HepG2 (cell line): ENCODE results near the gene ZPR1. TPM values are rescaled to one million over a fixed set of nuclear protein-coding genes. Genes with fewer than 3 reads are reported as not detected.

Experiments
- AGO2 ChIP-seq: fragments of 200-400 bp; formaldehyde crosslinking; optimal IDR thresholded peaks from 2 replicates; pipeline ENCODE3; 2017; ENCODE audit warnings: mild to moderate bottlenecking, low read depth, low read length, moderate library complexity
- HNRNPK ChIP-seq: fragments of 200-400 bp; formaldehyde crosslinking; IDR thresholded peaks from 2 replicates; pipeline ENCODE4 v1.6.1; 2018; ENCODE audit warnings: low read length, low read depth, moderate library complexity, mild to moderate bottlenecking; ENCODE audit not compliant: poor library complexity, severe bottlenecking
- HNRNPL ChIP-seq: fragments of 200-400 bp; formaldehyde crosslinking; IDR thresholded peaks from 2 replicates; pipeline ENCODE4 v1.6.1; 2017; ENCODE audit warnings: mild to moderate bottlenecking, low read depth, low read length
- IRX3 ChIP-seq: sonication (generic); formaldehyde crosslinking; IDR thresholded peaks from 2 replicates; pipeline ENCODE4 v1.8.1; 2023; ENCODE audit warnings: mild to moderate bottlenecking, low read depth, missing genetic modification reagents, borderline replicate concordance
- MEF2D ChIP-seq: sonication (generic); formaldehyde crosslinking; IDR thresholded peaks from 2 replicates; pipeline ENCODE4 v1.5.1; 2020; ENCODE audit warnings: mild to moderate bottlenecking, missing genetic modification reagents
- SIN3A ChIP-seq: IDR thresholded peaks from 2 replicates; pipeline ENCODE4 v1.6.1; 2011; ENCODE audit warnings: low read depth, mild to moderate bottlenecking, control low read depth, low read length, borderline replicate concordance
- SP1 ChIP-seq, 2 experiments: fragments of 450-650 bp in 1 of 2; sonication (generic) in 1 of 2; formaldehyde crosslinking in 1 of 2; IDR thresholded peaks; 2 replicates each; pipeline versions ENCODE4 v1.4.0 to v1.6.1; 2016 to 2020; ENCODE audit warnings: missing genetic modification reagents in 1 of 2
- STAT5B ChIP-seq: sonication (generic); formaldehyde crosslinking; IDR thresholded peaks from 2 replicates; pipeline ENCODE4 v1.4.0; 2020; ENCODE audit warnings: missing genetic modification reagents
- THAP11 ChIP-seq: IDR thresholded peaks from 2 replicates; pipeline ENCODE4 v1.6.1; 2016; ENCODE audit warnings: missing biosample characterization, missing genetic modification reagents
- YY1 ChIP-seq: IDR thresholded peaks from 2 replicates; pipeline ENCODE4 v1.6.1; 2011; ENCODE audit warnings: low read length, low read depth, moderate library complexity, mild to moderate bottlenecking; ENCODE audit not compliant: insufficient read depth, insufficient replicate concordance
- ZFP36L1 ChIP-seq: sonication (generic); formaldehyde crosslinking; IDR thresholded peaks from 2 replicates; pipeline ENCODE4 v1.8.0; 2022; ENCODE audit warnings: mild to moderate bottlenecking, missing genetic modification reagents, moderate library complexity
- ZNF143 ChIP-seq: sonication (generic); formaldehyde crosslinking; IDR thresholded peaks from 2 replicates; pipeline ENCODE4 v1.4.0; 2020; ENCODE audit warnings: missing genetic modification reagents
- ZNF33B ChIP-seq: sonication (generic); formaldehyde crosslinking; IDR thresholded peaks from 2 replicates; pipeline ENCODE4 v1.5.1; 2020; ENCODE audit warnings: mild to moderate bottlenecking, missing genetic modification reagents
- ZNF383 ChIP-seq: sonication (generic); formaldehyde crosslinking; IDR thresholded peaks from 2 replicates; pipeline ENCODE4 v1.4.0; 2020; ENCODE audit warnings: missing genetic modification reagents, mild to moderate bottlenecking, borderline replicate concordance
- ZNF549 ChIP-seq: sonication (generic); formaldehyde crosslinking; IDR thresholded peaks from 2 replicates; pipeline ENCODE4 v1.5.0; 2020; ENCODE audit warnings: missing genetic modification reagents
- ZNF709 ChIP-seq: sonication (generic); formaldehyde crosslinking; IDR thresholded peaks from 2 replicates; pipeline ENCODE4 v1.5.0; 2020; ENCODE audit warnings: mild to moderate bottlenecking, missing genetic modification reagents
- polyA plus RNA-seq, 8 experiments: library from polyadenylated mRNA; depleted of rRNA in 3 of 8; stranded (reverse) in 7 of 8; unstranded in 1 of 8; fragments of >200 nt; fragmentation: Illumina TruSeq in 4 of 8; extraction: Trizol in 4 of 8; gene quantifications; 2 replicates each; pipeline versions ENCODE4 v1.2.1 to v1.2.3, GENCODE V29; 2011 to 2016; ENCODE audit warnings: low read depth in 4 of 8, missing spikeins in 1 of 8, mixed read lengths in 1 of 8; ENCODE audit not compliant: insufficient read depth in 1 of 8
- total RNA-seq, 5 experiments: library from RNA; depleted of rRNA; stranded (reverse); fragments of >200 nt; fragmentation: Illumina TruSeq; extraction: Trizol; gene quantifications; 2 replicates each; pipeline ENCODE4 v1.2.3, GENCODE V29; 2016; ENCODE audit warnings: low read depth in 1 of 5
- TF ChIP-seq, protein P1 (sequence below): IDR thresholded peaks from 2 replicates; pipeline ENCODE4 v1.6.1; 2018; ENCODE audit warnings: missing genetic modification reagents, mild to moderate bottlenecking, missing compliant biosample characterization
- TF ChIP-seq, protein P2 (sequence below): IDR thresholded peaks from 2 replicates; pipeline ENCODE4 v1.6.1; 2016; ENCODE audit warnings: mild to moderate bottlenecking, missing biosample characterization, missing genetic modification reagents
- TF ChIP-seq, protein P3 (sequence below): sonication (generic); formaldehyde crosslinking; IDR thresholded peaks from 2 replicates; pipeline ENCODE4 v1.8.0; 2022; ENCODE audit warnings: mild to moderate bottlenecking, missing genetic modification reagents, moderate library complexity
- TF ChIP-seq, protein P4 (sequence below): sonication (generic); formaldehyde crosslinking; IDR thresholded peaks from 2 replicates; pipeline ENCODE4 v1.4.0; 2020; ENCODE audit warnings: low read depth, mild to moderate bottlenecking, missing genetic modification reagents
- TF ChIP-seq, protein P5 (sequence below): sonication (generic); formaldehyde crosslinking; IDR thresholded peaks from 2 replicates; pipeline ENCODE4 v1.4.0; 2020; ENCODE audit warnings: missing genetic modification reagents, mild to moderate bottlenecking, borderline replicate concordance
- TF ChIP-seq, protein P6 (sequence below): sonication (generic); formaldehyde crosslinking; IDR thresholded peaks from 2 replicates; pipeline ENCODE4 v1.8.0; 2023; ENCODE audit warnings: mild to moderate bottlenecking, missing genetic modification reagents

ZPR1 gene
- total and polyA plus RNA-seq, 2 of the 13 experiments (the other 11 are each of a cell fraction or from before 2014, with no cell fraction given), result 40.0 to 79.3 TPM

DNA sequence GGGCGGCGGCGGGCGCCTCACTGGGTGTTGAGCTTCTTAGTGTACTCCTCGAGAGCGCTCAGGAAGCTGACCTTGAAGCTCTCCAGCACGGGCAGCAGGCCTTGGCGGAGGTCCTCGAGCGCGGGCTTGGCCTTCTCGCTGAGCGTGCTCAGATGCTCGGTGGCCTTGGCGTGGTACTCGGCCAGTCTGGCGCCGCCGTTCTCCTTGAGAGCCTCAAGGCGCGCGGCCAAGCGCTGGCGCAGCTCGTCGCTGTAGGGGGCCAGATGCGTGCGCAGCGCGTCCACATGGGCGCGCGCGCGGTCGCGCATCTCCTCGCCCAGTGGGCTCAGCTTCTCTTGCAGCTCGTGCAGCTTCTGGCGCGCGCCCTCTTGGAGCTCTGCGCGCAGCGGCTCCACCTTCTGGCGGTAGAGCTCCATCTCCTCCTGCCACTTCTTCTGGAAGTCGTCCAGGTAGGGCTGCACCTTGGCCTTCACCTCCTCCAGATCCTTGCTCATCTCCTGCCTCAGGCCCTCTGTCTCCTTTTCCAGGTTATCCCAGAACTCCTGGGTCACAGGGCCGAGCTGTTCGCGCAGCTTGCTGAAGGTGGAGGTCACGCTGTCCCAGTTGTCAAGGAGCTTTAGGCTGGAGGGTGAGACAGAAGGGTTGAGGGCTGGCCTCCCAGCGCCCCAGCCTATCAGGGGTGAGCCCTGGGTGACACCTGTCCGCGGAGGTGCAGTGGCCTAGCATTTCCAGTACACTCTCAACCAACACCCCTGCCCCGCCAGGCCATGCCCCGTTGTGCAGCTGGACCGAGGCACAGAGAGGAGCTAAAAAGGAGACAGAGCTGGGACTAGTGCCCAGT is 48.2 kb upstream of the ZPR1 start (continued):
- TF ChIP-seq, protein P1, sequence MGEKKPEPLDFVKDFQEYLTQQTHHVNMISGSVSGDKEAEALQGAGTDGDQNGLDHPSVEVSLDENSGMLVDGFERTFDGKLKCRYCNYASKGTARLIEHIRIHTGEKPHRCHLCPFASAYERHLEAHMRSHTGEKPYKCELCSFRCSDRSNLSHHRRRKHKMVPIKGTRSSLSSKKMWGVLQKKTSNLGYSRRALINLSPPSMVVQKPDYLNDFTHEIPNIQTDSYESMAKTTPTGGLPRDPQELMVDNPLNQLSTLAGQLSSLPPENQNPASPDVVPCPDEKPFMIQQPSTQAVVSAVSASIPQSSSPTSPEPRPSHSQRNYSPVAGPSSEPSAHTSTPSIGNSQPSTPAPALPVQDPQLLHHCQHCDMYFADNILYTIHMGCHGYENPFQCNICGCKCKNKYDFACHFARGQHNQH, result no peak
- TF ChIP-seq THAP11 (CRISPR knock-in tag) (0 out of 2 replicates have a peak, but pooled peaks have one; percentile 12), ZNF549 (no peak), ZNF709 (CRISPR knock-in tag) (peak; percentile 34; the same call in 1 of the 2 replicates), YY1 (peak; percentile 25), SIN3A (0 out of 2 replicates have a peak, but pooled peaks have one; percentile 40), AGO2 (peak; percentile 97), HNRNPK (no peak), HNRNPL (peak; percentile 56; the same call in 1 of the 2 replicates), ZFP36L1 (CRISPR knock-in tag) (peak; percentile 54; the same call in 1 of the 2 replicates), ZNF383 (CRISPR knock-in tag) (no peak), ZNF143 (CRISPR knock-in tag) (0 out of 2 replicates have a peak, but pooled peaks have one; percentile 34), STAT5B (no peak), MEF2D (peak; percentile 24; the same call in 1 of the 2 replicates), SP1 (IDR thresholded peaks at IDR 0.05) (no peak), SP1 (CRISPR knock-in tag; IDR thresholded peaks at IDR 0.05) (no peak), ZNF33B (no peak), IRX3 (no peak)
- TF ChIP-seq, protein P2, sequence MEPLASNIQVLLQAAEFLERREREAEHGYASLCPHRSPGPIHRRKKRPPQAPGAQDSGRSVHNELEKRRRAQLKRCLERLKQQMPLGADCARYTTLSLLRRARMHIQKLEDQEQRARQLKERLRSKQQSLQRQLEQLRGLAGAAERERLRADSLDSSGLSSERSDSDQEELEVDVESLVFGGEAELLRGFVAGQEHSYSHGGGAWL, result 0 out of 2 replicates have a peak, but pooled peaks have one; percentile 20
- TF ChIP-seq, protein P3, sequence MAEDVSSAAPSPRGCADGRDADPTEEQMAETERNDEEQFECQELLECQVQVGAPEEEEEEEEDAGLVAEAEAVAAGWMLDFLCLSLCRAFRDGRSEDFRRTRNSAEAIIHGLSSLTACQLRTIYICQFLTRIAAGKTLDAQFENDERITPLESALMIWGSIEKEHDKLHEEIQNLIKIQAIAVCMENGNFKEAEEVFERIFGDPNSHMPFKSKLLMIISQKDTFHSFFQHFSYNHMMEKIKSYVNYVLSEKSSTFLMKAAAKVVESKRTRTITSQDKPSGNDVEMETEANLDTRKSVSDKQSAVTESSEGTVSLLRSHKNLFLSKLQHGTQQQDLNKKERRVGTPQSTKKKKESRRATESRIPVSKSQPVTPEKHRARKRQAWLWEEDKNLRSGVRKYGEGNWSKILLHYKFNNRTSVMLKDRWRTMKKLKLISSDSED (CRISPR knock-in tag), result no peak
- TF ChIP-seq, protein P4, sequence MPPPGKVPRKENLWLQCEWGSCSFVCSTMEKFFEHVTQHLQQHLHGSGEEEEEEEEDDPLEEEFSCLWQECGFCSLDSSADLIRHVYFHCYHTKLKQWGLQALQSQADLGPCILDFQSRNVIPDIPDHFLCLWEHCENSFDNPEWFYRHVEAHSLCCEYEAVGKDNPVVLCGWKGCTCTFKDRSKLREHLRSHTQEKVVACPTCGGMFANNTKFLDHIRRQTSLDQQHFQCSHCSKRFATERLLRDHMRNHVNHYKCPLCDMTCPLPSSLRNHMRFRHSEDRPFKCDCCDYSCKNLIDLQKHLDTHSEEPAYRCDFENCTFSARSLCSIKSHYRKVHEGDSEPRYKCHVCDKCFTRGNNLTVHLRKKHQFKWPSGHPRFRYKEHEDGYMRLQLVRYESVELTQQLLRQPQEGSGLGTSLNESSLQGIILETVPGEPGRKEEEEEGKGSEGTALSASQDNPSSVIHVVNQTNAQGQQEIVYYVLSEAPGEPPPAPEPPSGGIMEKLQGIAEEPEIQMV (CRISPR knock-in tag), result no peak
- TF ChIP-seq, protein P5, sequence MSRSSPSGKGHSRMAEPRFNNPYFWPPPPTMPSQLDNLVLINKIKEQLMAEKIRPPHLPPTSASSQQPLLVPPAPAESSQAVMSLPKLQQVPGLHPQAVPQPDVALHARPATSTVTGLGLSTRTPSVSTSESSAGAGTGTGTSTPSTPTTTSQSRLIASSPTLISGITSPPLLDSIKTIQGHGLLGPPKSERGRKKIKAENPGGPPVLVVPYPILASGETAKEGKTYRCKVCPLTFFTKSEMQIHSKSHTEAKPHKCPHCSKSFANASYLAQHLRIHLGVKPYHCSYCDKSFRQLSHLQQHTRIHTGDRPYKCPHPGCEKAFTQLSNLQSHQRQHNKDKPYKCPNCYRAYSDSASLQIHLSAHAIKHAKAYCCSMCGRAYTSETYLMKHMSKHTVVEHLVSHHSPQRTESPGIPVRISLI (CRISPR knock-in tag), result no peak
- TF ChIP-seq, protein P6, sequence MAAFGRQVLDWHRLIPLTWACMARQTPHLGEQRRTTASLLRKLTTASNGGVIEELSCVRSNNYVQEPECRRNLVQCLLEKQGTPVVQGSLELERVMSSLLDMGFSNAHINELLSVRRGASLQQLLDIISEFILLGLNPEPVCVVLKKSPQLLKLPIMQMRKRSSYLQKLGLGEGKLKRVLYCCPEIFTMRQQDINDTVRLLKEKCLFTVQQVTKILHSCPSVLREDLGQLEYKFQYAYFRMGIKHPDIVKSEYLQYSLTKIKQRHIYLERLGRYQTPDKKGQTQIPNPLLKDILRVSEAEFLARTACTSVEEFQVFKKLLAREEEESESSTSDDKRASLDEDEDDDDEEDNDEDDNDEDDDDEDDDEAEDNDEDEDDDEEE, result 0 out of 2 replicates have a peak, but pooled peaks have one; percentile 17
